GM11168 (cell line): ENCODE results near the gene LRRC4C.

Experiments
- in situ Hi-C: fragments of 300-500 bp; cut with MboI; formaldehyde crosslinking; loops from one replicate; pipeline ENCODE4 v1.12.0; 2022; ENCODE audit warnings: low sequenced_read_pairs; ENCODE audit not compliant: unreplicated experiment

The LRRC4C gene

DNA sequence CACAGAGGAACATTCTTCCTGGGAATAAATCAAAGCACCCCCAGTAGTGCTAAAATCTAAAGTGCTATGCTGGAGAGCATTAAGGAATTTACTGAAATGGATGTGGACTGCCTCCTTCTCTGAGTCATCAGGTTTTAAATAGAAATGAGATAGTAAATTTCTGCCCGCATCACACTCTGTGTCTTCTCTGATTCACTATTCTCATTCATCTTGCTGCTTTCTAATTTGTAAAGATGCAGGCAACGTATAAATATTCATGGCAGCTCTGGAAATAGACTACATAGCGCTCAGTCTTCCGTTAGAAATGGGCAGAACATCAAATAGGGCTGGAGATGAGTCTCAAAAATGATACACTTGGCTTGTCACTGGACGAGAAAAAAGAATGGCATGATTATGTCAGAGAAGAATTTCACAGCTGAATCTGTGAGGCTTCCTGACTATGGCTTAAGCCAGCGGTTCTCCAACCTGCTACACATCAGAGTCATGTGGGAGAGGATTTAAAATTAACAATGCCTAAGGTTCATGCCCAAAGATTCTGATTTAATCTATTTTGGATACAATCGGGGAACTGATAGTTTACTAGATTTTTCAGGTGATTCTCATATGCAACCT is 178.2 kb downstream of the LRRC4C start:
- in situ Hi-C loops: no loop called here

DNA sequence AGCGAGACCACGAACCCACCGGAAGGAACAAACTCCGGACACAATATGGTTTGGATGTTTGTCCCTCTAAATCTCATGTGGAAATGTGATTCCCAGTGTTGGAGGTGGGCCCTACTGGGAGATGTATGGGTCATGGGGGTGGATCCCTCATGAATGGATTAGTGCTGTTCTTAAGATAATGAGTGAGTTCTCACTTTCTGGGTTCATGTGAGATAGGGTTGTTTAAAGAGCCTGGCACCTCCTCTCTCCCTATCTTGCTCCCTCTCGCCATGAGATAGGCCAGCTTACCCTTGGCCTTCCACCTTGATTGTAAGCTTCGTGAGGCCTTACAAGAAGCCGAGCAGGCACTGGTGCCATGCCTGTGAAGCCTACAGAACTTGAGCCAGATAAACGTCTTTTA is 184.6 kb downstream of the LRRC4C start:
- in situ Hi-C loops: no loop called here

DNA sequence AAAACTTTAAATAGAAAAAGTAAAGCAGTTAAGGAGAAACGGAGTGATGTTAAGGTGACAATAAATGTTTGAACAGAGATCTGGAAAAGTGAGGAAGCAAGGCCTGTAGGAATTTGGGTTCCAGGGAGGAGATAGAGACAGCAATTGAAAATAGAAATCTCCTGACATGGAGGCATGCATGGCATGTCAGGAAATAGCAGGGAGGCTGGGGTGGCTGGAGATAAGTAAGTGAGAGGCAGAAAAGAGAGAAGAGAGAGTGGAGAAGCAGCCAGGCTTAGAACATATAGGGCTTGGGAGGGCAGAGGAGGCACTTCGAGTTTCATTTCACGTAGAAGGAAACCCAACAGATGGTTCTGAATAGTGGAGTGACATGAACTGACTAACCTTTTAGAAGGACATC is 185.5 kb downstream of the LRRC4C start:
- in situ Hi-C loops: no loop called here

DNA sequence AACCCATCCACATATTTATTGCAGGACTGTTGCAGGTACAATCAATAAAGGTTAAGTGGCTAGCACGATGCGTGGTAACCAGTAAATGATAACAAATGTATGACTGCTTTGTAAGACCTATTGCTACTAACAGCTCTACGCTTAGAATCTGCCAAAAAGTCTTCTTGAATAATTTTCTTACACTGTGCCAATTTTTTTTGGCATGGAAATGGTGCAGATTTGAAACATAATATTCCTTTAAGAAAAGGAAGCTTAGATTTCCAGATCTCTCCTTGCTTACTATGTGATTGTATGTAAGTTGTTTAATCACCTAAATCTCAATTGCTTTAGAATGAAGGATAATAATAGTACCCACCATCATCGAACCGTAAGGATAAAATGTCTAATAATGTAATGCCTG is 192.0 kb downstream of the LRRC4C start:
- in situ Hi-C loops: no loop called here

DNA sequence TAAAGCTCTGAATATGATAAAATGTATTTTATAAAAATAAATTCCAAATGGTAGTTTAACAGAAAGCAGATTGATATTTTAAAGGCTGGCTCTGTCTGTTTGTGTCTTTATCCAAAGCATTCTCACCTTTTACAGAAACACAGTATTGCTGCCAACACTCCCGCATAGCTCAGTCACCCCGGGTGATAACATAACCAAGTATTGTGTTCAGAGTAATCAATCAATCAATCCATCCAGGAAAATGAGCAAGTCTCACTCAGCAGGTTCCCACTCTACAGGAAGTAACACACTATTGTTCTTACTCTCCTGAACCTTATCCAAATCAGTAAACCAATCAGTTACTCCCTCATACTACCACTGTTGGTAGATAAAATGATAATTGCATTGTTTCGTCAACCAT is 203.4 kb downstream of the LRRC4C start:
- in situ Hi-C loops: no loop called here

DNA sequence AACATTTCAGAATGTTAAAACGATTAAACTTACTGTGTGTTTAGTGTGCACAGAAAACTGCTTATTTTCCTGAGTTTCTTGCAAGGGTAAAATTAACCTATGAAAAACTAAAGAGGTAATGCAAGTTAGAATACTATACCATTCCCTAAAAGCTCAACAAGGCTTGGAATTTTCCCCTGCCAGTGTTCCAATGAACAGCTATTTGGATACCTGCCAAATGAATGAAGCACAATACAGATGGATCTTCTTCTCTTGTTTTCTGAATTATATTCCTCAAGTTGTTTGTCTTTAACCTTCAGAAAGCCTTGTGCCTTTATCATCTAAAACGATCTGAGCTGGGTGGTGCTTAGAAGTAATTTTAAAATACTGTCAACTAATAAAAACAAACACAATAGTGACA is 204.5 kb downstream of the LRRC4C start:
- in situ Hi-C loops: no loop called here

DNA sequence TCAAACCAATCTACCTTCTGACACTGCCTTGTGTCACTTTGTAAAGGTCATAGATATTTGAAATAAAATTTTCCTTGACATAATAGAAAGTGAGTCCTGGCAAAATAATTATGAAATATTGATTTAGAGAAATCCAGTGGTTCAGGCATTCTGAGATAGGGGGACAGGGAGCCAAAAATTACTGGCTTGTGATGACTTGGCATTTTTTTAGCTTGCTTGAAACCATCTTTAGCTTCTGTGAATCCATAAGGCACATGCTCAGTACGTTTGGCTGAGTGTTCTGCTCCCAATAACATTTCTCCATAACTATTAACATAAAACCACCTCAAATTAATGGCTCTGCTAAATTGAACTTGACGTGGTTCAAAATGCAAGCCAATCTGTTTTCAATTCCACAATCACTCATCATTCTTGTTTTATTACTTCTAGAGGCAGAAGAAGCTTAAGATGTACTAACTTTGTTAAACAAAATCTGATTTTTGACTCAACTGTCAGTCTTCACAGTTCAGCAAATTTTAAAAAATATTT is 209.0 kb downstream of the LRRC4C start:
- in situ Hi-C loops: no loop called here

DNA sequence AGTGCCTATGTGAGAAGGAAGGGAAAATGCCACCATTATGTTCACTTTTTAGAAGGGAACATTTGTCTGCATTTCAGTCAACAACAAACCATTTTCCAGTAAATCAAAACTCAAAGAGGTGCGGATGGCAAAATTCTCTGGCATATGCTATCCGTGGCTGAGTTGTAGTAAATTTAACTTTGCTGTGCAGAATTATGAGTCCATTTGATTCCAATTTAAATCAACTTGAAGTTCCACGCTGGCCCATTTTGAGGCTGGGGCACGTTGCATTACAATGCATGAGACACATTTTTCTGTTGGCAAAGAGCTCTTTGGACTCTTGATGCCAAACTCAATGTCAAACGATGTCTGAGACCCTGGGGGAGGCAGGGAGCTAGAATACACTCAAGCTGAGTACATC is 211.8 kb downstream of the LRRC4C start:
- in situ Hi-C loops: no loop called here

DNA sequence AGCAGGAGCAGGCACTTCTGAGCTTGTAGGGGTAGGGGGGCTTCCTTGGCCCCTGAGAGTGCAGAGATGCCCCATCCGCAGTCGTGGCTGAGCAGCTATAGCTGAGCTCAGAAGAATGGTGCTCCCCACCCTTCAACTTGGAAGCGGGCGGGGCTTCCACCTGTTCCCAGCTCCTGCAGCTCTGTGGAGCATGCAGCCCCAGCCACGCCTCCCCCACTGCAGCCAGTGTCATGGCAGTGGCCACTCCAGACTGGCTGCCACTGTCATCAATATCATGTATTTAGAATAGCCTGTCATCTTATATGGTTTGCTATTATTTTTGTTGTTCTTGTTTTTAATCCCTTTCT is 213.1 kb downstream of the LRRC4C start:
- in situ Hi-C loops: no loop called here

DNA sequence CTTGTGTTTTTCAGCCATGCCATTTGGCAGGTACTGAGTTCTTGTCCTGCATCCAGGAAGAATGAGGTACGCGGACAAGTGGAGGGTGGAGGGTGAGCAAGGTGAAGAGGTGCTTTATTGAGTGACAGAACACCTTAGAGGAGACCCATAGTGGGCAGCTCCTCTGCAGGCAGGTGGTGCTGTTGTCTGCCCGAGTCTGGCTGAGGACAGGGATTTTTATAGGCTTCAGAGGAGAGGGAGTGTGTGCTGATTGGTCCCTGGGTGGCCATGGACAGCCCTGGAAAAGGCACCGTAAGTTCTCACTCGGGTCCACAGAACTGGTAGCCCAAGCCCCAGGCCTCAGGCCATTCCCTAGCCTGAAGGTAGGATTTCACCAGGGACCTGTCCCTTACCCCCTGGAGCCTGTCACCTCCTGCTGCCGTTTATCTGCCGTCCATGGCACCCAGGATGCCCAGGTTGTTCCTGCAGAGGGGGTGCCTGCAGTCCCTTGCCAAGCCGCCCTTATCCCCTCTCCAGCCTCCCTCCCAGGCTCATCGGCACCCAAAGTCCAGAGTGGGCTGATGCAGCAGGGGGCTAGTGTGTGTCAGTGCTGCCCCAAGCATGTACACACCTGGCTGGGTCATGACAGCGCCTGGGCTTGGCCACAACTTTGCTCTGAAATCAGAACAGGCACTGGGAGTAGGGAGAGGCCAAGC is 213.6 kb downstream of the LRRC4C start:
- in situ Hi-C loops: no loop called here

DNA sequence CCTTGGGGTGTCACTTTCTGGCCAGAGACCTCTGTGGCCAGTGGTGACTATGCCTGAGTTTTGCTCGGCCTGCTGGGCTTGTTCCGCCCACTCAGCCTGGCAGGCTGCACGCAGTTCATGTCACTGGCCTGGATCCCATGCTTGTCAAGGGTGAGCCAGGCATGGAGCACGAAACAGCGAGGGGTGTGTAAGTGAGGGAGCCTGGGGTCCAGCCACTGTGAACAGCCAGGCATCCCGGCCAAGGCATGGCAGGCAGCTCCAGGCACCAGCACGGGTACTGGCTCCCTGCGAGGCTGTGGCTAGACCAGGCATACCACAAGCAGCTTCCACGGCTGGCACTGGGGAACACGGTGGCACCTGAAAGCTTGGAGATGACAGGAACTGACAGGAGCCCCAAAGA is 214.3 kb downstream of the LRRC4C start:
- in situ Hi-C loops: no loop called here

DNA sequence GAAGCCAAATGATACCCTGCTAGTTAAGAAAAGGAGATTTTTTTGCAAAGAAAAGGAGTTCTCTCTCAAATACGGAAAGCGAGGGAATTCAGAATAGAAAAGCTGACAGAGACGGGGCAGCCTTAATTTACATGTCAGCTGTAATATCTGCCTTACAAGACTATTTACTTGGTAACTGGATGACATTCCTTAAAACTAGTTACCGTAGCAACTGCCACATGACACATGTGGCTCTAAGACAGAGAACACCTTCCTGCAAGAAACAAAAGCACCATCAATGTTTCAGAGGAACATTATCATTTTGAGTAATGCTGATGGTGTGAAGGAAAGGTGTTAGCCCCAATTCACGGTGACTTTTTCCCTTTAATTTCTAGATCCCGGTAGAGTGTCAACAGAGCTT is 222.1 kb downstream of the LRRC4C start:
- in situ Hi-C loops: no loop called here

DNA sequence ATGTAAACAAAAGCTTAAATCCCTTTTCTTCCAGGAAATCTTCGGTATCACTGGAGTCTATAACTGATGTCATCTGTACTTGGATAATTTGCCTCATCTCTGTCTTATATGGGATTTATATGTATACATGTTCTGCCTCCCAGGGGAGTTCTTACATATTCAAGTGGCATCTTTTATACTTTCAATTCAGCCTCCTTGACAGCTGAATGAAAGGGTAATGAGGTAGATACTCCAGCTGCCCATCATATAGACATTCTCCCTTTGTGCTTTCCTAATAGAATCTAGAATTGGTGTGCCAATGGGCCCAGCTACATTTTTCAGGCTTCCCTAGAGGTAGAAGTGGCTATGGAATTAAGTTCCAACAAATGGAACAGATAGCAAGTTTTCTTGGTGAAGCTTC is 223.8 kb downstream of the LRRC4C start:
- in situ Hi-C loops: no loop called here

DNA sequence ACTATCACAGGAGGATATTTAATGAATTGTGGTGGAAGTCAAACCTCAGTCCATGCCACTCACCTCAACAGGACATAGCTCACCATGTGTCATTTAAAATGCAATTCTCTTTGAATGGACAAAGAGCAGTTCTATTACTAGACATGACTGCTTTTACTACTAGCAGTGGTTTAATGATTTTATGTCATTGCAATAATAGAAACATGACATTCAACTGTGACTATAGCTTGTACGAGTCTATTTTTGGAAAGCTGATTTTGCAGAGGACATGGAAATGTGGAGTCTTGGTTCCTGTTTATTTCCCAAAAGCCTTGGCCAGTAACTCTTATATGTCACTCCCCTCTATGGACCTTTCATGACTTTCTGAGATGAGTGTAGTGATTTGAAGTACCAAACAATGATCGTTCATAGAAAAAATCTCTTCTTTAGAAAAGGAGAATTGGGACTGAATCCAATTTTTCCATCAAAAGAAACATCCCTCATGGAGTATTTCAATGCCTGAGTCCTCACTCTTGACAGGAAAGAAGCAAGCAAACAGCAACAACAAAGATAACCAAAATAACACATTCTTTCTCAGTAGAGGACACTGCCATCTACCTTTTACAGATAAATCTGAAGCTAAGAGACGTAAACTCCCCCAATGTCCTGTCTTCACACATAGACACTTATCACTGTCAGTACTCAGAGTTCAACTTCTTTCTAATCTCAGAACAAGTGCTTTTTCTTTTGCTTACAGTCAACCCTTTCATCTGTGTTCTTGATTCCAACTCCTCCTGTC is 233.4 kb downstream of the LRRC4C start:
- in situ Hi-C loops: no loop called here

DNA sequence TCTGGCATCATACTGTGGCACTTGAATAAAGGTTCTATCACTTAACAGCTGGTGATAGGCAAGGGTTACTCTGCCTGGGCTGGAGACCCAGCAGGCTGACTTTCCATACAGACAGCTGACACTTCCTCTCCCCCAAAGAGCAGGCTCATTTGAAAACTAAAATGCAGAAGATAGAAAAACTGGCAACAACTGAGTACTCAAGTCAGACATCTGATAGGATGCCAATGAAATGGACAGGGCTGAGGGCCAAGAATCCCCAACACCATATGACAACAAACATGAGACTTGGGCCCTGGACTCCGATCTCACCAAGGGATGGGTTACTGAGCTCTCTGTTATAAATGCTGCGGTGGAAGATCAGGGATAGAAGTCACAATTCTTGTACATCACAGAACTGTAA is 237.2 kb downstream of the LRRC4C start:
- in situ Hi-C loops: no loop called here

DNA sequence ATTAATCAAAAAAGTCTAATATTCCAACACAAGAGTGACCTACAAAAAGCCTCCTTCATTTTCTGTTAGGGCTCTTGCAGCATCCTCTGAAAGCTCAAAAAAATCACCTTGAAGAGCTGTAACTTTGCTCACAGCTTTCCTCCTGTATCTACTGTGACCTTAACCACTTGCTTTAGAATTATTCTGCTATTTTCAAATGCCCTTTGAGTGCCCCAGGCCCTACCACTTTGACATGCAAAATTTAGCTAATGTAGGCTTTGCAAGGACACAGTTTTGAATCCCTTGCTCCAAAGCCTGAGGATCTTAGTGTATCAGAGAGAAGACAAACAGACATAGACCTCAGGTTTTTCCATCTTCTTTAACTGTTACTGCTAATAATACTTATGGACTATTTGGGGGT is 253.1 kb downstream of the LRRC4C start:
- in situ Hi-C loops: no loop called here

DNA sequence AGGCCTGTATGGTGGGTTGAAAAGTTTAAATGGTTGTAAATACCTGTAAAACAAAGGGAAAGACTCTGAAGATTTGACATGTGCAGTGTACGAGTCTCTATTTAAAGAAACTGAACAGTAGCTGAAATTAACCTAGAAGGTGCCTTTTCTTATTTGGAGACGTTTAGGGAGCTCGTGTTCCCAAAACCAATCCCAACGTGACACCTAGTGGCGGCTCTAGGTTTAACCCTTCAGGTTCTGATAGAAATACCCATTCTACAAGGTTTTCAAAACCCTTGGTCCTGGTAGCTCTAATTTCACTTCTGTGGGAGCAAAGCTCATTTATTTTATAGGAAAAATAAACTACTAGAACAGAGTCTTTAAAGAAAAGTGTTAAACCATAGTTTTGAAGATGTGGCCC is 258.3 kb downstream of the LRRC4C start:
- in situ Hi-C loops: no loop called here

DNA sequence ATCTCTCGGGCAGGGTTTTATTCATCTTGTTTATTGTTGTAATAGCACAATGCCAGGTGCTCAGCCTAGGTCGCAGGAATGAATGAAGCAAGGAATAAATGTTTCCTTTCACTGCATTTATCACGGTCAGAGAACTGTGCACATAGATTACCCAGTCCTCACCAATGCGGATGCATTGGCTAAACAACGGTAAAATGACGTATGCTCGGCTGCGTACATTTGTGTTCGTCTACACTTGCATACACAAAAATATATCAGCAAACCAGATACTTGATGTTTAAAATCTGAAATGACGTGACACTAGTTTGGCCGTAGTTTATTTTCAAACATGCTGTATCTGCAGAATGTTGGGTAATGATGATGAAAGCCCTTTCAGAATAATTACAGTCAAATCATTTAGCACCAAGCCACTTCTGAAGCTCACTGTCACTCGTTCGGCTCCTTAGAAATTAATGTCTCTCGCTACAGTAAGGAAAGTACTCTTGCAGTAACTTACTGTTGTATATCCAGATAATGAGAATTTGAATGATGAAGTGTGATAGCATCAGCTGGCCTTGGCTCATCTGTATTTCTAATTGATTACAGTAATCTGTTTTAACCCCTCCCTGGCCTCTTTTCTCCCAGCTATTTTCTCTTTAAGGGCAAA is 268.9 kb downstream of the LRRC4C start:
- in situ Hi-C loops: no loop called here

DNA sequence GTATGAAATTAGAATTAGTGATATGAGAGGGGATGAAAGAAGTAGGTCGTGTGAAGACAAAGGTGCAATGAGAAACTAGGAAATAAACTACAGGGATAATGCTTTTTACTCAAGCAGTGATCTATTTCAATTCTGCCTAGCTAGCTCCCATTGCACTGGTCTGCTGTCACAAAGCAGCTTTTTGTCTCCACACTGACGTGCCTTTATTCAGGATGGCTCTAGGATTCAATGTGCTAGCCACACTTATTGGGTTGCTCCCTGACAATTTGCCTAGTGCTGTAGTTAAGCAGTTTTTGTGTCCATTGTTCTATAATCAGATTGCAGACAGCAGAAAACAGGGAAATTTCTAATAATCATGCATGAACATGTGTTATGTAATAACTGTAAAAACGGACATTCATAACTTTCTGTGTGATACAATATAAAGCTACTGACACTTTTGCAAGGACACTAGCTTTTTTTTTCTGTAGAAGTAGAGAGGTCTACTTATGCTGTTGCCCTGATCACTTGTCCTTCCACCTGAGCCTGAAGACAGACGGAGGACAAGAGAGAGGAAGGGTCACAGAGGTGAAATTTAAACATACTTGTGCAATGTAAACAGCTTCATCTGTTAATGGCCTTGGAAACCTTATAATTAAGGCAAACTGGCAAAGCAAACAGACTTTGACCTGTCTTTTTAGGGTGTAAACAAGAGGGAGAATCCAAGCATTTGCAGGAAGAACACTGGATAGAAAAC is 269.6 kb downstream of the LRRC4C start:
- in situ Hi-C loops: no loop called here

DNA sequence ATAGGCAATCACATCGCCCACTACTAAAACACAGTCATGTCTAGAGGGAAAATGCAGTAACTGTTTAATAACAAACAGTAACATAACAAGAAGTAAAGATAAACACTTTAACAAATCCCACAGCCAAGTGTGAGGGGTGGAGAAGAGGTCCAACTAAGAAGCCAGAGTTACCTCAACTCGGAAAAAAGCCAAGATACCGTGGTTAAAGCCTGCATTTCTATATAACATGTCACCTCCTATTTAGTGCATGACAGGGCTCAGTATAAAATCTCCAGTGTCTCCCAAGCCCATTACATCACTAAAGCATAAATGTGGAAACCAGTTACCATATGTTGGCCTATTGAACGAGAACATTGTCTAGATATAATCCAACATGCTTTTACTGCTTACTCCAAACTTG is 281.7 kb downstream of the LRRC4C start:
- in situ Hi-C loops: no loop called here
